SK-MEL-5 (cell line): ENCODE measurements around the gene ENDOU. TPM values are rescaled to one million over a fixed set of nuclear protein-coding genes. Genes with fewer than 3 reads are reported as not detected.
A peak's percentile ranks its signal among the peaks of the same experiment; 100 is the strongest.

Experiments
- DNase-seq: peaks from one replicate; pipeline ENCODE4 v3.0.0-alpha.2; 2016; ENCODE audit warnings: low read depth, low spot score
- in situ Hi-C: cut with HindIII; loops from 2 replicates; pipeline ENCODE4 v1.10.0; 2016; ENCODE audit warnings: low sequenced_read_pairs, high pct_unique_total_duplicates, low pct_unique_long_range_greater_than_20kb
- total RNA-seq: library from RNA; depleted of rRNA; stranded (reverse); fragments of >200 nt; shearing (Covaris generic); gene quantifications from 2 replicates; pipeline ENCODE4 v1.2.3, GENCODE V29; 2014

Gene ENDOU
- total RNA-seq, 1 experiment from 2014 or later = not detected

GRCh38 chr12:47758834-47759690 is 33.8 kb upstream of the ENDOU start, which contains the start of gene RAPGEF3:
Gene RAPGEF3 (minus strand): TSS chr12:47758880. CDS start chr12:47758556, 324 bp downstream.
- DNase-seq = peak; percentile 73

DNA sequence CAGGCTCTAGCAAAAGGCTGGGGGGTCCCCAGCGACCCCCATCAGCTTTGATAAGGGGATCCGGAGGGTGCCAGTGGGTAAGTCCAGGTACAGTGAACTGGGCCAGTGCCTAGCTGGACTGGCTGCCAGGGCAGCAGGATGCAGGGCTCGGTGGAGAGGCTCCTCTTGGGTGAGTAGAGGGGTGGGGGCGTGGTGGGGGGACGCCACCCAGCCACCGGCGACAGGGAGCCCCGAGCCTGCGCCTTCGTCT is 33.2 kb upstream of the ENDOU start:
- no peak for DNase-seq
- in situ Hi-C loops = no loop called here

More at GRCh38 chr12:47758834-47759690, 33.8 kb upstream of the ENDOU start, which contains the start of gene RAPGEF3:
- in situ Hi-C loops = no loop called here

DNA sequence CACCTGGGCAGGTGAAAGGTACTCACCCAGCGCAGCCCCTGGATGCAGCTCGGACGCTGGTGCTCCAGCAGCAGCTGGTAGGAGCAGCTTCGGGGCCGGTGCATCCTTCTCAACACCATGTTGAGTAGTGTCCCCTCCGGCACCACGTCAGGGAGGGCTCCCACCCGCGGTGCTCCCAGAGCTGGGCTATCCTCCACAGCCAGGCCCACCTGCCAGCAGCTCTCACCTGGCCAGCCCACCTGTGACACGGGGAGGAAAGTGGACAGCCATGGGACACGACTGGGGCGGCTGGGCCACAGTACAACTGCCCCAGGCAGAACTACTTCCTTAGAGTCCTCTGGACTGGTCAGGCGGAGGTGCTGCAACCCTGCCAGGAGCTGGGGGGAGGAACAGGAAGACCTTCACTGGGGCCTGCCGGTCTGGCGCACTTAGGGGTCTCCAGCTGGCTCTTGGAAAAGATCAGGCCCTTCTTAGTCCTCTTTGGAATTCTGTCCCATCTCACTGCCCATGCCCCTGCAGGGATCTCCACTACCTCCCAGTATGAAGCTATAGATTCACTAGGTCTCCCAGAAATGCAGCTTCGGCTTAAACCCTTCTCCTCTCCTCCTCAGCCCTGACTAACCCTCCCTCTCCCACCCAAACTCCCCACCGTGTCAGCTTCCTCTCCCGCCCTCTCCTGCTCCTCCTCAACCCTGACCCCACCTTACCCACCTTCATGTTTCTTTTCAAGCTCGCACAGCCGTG is 32.7 kb upstream of the ENDOU start:
- no peak for DNase-seq
- in situ Hi-C loops = no loop called here

GRCh38 chr12:47757364-47757839 is 32.1 kb upstream of the ENDOU start:
- in situ Hi-C loops = no loop called here
- no peak for DNase-seq

- no peak for DNase-seq
- in situ Hi-C loops = no loop called here
Observed at GRCh38 chr12:47755655-47756562, 30.6 kb upstream of the ENDOU start.

DNA sequence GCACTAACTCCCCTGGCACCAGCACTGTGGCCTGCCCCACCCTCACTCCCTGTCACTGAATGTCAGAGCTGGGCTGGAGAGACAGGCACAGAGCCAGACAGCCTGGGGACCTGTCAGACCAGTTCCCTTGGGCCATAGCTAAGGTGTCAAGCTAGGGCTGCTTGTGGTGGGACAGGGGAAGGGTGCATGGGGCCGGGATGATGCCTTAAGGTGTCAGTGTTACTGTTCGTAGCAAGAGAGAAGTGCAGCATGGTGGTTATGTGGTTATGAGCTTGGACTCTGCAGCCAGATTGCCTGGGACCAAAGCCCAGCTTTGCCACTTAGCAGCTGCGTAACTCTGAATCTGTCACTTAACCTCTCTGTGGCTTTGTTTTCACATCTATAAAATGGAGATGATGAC is 29.6 kb upstream of the ENDOU start:
- no peak for DNase-seq
- in situ Hi-C loops = no loop called here

GRCh38 chr12:47754126-47754525 is 28.8 kb upstream of the ENDOU start:
- DNase-seq = no peak
- in situ Hi-C loops = no loop called here

DNA sequence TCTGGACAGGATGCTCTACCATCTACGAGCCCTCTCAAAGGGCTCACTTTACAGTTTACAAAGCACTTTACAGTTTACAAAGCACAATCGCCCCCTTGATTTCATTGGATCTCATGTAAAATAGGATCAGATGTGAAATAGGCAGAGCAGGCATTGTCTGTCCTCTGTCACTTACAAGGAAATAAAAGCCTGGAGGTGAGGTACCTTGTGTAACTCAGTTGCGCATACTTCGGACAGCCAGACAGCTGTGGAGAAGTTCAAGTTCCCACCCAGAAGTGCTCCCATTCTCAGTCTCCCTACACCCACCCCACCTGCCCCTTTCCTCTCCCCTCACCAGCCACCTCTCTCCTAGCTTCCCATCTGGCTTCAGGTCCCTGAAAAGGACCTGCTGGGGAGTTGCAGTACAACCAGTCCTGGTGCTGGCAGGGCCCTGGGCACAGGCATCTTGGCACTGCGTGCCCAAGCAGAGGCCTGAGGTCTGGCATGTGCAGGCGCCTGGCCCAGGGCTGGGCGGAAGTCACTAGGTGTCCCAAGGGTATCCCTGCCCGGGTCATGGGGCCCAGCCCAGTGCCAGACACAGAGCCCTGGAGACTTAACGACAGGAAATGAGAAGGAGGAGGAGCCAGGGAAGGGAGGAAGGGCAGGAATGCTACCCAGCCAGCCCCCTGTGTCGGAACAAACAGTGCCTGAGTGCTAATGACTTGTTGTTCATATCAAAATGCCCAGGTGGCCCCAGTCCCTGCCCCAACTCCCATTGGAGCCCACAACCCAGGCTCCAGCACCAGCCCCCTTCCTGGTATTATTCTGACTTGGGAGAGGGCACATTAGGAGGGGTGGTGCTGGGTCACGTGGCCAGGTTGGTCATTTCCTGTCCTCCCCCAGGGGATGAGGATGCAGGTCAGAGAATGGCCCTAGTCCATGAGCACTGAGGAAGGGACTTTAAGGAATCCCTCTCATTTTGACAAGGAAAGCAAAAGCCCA is 28.0 kb upstream of the ENDOU start:
- in situ Hi-C loops = no loop called here
- peak; percentile 68 for DNase-seq

DNA sequence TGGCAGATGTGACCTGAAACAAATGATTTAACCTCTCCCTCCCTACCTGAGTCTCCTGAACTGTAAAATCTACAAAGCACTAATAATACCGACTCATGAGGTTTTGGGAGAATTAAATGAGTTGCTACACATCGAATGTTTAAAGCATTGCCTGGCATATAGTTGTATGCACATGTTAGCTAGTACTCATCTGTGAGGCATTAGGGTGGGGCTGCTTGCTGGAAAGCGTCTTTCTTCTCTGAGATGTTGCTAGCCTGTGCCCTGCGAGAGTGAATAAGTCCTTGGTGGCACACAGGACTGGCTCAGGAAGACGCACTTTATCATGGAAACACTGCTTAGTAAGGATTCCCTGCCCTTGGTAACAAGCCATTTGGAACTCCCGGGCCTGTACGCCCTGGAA is 27.3 kb upstream of the ENDOU start:
- in situ Hi-C loops = no loop called here
- no peak for DNase-seq

DNA sequence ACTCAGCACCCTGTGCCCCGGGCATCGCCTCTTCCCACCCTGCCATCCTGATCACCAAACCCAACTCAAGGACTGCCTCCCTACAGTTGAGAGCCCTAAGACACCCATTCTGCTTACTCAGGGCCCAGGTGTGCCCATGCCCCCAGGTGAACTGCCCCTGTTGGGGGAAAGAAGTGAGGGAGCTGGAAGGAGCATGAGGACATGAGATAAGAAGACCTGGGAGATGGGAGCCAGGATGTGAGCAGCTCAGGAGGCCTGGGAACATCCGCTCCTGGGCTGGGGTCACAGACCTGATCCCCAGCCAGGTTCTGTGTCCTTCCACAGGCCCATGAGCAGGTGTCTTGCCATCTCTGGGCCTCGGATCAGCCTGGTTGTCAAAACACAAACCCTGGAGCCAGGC is 26.8 kb upstream of the ENDOU start:
- in situ Hi-C loops = no loop called here
- no peak for DNase-seq

GRCh38 chr12:47751561-47751960 is 26.3 kb upstream of the ENDOU start:
- no peak for DNase-seq
- in situ Hi-C loops = no loop called here

GRCh38 chr12:47750916-47751470 is 25.7 kb upstream of the ENDOU start:
- no peak for DNase-seq
- in situ Hi-C loops = no loop called here

GRCh38 chr12:47750229-47750798 is 25.0 kb upstream of the ENDOU start:
- in situ Hi-C loops = no loop called here
- no peak for DNase-seq

DNA sequence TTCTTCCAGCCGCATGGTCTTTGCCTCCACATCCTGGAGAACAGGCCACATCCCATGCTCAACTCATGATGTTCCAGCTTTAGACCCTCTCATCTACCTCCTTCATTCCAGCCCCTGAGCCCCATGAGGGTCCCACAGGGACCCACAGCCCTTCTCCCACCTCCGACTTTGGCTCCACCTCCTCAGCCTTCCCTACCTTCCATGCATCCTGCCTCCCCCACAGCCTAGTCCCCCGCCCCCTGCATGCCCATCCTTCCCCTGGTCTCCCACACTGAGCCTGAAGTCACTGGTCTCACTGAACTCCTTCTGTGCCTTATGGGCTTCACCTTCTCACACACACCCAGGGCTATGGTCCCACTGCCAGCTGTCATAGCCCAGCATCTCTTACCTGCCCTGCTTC is 23.6 kb upstream of the ENDOU start:
- in situ Hi-C loops = no loop called here
- DNase-seq = no peak

- DNase-seq = no peak
- in situ Hi-C loops = no loop called here
Observed at GRCh38 chr12:47748507-47748828, 23.2 kb upstream of the ENDOU start.
